ENCODE results near the gene ANKEF1.
"Not testable (repeated sequence)": the region's sequence is repeated elsewhere in the genome, so short reads cannot be mapped to it uniquely, and the experiment has no call there.

ANKEF1 gene

DNA sequence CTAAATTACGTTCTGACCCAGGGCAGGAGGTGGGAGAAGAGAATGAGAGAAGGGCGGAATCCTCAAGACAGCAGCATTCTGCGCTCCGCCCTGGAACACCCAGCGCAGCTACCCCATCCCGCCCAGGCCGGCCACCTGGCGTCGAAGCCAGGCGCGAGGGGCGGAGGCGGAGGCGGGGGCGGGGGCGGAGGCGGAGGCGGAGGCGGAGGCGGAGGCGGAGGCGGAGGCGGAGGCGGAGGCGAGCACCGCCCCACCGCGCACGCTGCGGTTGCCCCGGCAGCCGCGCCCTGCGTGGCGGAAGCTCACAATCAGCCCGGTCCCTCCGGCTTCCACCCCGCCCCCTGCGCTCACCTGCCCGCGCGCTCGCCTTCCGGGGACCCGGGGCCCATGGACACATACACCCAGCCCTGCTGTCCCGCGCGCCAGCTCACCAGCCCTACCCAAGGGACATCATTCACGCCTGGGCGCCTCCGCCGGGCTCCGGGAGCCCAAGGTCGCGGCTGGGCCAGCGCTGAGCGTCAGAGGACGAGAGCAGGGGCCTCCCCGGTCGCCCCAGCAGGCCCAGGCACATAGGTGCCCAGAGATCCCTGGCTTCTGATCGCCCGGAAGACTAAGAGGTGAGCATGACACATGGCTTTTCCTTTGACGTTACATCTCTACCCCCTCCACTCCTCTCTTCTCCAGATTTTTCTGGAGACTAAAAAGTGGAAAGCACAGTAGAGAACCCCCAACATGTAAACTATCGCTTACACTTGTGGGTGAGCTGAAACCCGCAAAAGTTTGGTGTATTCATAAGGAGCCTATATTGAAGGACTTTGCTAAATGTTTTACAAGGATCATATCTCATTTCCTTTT, at the start of gene ANKEF1:
Gene ANKEF1, plus strand, starts transcription at position 271 of the 855 bp plus-strand sequence. CDS start 3,315 bp downstream, outside the sequence.
- DNase-seq: no peak

DNA sequence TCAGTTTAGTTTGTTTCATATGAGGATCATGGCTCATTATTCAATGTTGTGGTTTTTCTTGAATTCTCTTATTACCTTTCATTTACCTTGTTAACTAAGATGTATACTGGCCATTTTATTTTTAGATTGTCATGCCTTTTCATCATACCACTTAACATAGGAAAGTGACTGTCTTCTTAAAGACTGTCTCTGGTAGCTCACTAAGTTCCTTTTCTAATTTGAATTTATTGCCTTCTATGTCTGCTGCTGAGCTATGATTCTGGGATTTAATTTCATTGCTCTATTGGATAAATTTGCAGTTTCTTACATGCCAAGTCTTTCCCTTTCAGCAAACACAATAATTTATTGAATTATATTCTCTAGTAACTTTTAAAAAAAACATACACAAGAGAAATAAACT, 49.5 kb upstream of the ANKEF1 start:
- DNase-seq: no peak

DNA sequence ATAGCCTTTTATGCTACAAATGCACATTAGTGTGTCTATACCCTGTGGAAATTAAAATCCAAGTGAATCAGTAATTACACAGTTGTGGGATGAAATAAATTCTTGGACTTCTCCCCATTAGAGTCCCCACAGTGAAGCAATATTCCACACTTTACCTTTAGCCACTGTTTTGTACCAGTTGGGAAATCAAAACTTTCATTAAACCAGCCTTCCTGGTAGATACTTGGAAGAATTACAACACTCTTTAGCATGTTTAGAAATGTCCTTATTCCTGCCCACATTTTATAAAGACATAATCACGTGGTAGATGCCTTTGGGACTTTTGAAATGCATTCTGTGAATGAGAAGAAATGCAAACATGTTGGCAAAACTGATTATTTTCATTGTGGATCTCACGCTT, 49.0 kb upstream of the ANKEF1 start:
- no peak for DNase-seq

DNA sequence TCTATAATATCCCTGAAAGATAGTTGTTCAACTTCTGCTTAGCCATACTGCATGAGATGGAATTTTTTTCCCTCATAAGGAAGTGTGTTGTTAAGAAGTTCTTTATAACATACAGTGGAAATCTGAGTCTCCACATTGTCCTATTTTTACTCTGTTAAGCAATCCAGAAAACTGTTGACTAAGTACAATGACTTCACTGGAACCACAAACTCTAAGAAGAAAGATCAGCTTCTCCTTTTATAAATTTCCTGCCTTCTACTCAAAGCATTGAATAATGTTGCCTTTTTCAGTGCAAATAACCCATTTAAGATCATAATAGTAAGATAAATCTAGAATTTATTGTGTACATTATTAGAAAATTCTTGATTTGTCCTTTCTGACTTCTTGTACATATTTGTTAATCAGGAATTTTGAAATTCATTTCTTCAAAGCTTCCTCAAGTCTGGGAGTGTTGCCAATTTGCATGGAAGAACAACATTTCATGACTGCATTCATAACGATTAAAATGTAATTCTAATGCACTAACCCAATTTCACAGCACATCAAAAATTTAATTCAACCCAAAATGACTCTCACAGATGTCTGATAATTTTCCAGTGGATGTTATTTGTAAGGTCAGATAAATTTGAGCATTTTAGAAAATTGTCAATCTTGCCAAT, 45.6 kb upstream of the ANKEF1 start:
- DNase-seq: peak; percentile 85 to 86

DNA sequence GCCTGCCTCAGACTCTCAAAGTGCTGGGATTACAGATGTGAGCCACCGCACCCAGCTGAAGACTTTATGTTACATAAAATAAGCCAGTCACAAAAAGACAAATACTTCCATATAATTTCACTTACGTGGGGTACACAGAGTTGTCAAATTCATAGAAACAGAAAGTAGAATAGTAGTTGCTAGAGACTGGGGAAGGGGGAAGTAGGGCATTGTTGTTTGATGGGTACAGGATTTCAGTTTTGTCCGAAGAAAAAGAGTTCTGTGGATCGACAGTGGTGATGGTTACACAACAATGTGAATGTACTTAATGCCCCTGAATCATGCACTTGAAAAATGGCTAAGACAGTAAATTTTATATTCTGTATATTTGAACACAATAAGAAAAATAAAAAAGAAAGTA, 41.6 kb upstream of the ANKEF1 start:
- no peak for DNase-seq

DNA sequence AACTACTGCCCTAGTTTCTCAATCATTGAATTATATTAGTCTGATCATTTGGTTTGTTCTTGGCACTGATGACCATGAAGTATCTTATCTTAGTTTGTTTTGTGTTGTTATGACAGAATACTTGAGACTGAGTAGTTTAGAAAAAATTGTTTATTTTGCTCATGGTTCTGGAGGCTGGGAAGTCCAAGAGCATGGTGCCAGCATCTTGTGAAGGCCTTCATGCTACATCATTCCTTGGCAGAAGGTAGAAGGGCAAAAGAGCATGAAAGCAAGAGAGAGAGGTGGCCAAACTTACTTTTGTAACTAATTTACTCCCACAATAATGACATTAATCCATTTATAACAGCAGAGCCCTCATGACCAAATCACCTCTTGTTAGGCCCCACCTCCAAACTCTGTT, 40.1 kb upstream of the ANKEF1 start:
- no peak for DNase-seq

DNA sequence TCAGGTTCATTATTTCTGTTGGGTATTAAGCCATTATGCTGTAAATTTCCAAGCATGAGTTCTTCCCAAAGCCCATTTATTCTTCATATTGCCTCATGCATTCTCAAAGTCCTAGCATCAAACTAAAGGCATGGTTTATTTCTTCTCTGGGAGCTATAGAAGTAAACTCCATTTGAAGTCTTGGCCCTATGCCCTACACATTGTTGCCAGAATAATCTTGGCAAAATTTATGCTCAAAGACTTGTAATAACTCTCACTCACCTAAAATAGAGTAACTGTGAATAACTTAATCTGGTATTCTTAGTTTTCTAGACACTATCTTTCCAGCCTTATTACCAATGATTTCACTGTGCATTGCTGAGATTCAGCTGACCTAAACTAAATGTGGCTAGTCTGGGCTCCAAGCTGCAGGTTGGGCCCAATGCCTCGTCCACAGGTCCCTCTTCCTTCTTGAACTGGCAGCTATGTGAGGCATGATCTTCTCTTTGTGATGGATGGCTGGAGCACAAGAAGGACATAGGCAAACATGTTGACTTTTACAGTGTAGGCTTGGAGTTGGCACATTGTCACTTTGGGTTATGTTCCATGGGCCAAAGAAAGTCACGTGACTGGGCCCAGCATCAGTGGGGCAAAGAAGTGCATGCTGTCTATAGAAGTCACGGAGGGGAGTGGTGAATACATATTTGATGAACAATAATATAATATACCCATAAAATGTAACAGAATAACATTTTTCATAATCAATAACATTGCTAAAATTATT, 39.1 kb upstream of the ANKEF1 start:
- DNase-seq: no peak

DNA sequence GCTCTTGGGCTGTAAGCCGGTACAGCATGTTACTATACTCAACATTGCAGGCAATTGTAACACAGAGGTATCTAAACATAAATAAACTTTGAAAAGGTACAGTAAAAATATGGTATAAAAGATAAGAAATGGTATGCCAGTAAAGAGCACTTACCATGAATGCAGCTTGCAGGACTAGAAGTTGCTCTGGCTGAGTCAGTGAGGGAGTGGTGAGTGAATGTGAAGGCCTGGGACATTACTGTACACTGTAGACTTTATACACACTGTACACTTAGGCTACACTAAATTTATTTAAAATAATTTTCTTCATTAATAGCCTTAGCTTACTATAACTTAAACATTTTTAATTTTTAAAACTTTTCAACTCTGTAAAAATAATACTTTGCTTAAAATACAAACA, 37.8 kb upstream of the ANKEF1 start:
- DNase-seq: no peak

DNA sequence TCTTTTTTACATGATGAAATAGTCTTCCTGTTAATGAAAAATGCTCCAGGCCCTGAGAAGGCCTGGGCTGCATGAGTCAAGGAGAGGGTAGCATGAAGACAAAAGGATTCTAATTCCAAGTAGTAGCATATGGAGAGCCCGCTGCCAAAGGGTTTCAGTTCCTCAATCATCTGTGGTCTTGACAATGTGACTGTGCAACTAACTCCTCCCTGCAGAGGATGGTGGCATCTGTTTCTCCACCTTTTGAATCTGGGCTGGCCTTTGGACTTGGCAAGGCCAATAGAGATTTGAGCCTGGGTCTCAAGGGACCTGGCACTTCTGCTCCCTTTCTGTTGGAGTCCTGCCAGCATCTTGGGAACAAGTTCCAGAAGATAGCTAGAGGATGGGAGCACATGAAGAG, 35.1 kb upstream of the ANKEF1 start:
- no peak for DNase-seq

DNA sequence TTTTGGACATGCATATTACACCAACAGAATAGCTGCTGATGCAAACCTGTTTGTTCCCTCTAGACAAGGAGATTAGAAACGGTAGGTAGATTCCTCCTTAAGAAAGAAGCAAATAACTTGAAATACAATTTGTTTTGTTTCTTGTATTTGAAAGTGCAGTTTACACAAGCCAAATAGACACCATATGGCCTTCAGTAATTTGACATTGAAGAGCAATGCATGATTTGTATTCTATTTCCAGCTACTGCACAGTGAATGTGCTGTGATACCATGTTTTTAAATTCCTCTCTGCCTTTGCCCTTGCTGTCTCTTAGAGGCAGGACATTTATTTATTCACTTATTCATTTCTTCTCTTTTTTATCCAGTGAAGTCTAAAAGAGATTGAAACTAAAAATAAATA, 31.9 kb upstream of the ANKEF1 start:
- DNase-seq: no peak

DNA sequence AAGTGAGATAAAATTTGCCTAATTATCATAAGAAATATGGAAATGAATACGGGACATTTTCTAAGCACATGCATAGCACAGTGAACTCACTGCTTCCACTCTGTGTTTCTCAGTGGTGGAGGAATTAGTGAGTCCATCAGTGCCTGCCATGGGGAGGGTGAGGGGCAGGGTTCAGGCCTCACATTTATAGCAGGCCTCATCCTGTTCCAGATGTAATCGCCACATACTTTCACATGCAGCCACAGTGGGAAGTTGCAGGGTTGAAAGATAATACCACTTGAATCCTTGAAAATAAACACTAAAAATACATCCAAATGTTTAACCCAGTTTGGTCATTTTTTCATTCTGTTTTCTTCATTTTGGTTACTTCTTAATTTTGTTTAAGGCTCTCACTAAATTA, 29.9 kb upstream of the ANKEF1 start:
- no peak for DNase-seq

DNA sequence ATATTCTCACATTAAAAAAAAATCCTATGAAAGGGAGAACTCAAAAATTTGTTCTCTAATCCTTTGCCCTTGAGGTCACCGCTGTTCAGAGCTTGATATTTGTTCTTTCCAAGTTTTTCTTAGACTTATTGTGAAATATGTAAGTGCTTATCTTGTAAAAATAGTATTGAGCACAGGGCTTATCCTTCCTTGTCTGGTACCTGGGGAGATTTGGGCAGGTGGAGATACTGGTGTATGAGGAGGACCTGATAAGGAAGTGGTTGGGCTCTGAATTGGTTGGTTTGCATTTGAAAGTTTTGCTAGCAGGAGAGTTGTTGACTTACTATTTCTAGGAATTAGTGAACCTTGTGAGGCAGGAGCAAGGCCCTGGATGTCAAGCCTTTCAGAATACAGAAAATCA, 28.9 kb upstream of the ANKEF1 start:
- no peak for DNase-seq

DNA sequence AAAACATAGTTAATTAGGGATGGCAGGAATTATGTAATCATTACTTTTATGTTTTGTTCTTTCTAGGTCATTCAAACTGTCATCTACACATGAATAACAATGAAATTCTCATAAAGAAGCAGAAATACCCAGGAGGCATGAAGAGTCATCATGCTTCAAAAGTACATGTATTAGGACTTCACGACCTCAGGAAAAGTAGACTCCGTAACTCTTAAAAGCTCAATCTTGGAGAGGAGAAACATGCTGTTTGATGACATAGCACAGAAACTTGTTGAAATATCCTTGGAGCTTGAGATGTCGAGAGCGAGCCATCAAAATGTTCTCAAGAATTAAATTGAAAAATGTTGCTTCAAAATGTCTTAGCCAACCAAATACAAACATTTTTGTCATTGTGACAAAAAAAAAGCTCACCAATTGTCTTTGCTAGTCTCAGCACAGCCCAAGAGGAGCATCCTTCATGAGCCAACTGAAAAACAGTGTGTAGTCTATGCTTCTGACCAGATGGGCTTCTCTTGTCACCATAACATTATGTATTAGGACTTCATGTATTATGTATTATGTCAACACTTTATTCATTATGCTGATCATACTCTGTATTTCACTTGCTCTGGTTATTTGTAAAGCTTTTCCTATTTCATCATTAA, 28.2 kb upstream of the ANKEF1 start:
- no peak for DNase-seq

DNA sequence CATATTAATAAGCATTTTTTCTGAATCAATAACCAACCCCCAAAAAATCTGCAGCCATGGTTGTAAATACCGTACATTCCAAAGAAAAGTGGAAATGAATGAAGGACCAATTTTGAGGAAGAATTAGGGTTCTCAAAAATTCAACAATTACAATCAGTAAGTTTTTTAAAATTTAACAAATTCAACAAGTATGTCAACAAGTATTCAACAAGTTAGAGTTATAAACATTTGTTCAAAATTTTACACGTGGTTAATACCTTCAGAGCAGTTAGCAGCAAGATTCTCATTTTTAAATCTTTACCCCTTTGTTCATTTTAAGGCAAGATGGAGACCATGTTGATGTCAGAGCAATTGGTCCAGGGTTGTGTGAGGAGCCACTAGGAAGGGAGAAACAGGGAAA, 27.6 kb upstream of the ANKEF1 start:
- DNase-seq: no peak

DNA sequence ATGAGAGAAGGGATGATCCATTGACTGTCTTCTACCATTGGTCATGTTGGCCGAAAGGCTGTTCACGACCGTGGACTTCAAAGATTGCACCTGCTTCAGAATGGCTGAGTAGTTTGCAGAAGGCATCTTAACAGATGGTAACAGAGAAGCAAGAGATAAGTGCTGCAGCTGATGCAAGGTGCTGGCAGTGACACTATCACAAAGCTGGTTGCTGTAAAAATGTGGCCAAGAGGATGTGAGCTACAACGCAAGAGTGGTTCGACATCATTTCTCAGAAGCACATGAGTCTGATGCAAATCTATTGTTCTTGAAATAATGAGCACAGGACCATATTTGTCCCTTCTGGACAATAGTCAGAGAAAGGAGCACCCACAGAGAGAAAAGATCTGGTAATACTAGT, 27.0 kb upstream of the ANKEF1 start:
- DNase-seq: no peak

DNA sequence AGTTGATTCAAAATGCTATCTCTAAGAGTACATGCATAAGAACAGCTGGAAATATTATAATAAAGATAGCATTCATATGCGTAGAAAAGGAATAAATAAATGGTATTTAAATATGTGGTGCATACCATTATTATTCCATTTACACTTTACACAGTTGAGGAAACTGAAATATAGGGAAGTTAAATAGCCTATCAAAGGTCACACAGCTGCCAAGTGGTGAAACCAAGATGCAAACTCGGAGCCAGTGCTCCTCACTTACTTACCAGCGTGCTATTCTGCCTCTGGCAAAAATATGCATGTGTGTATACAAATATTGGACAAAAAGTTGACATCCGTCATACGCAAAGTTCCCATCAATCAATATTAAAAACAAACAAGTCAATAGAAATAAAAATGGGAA, 22.3 kb upstream of the ANKEF1 start:
- no peak for DNase-seq

DNA sequence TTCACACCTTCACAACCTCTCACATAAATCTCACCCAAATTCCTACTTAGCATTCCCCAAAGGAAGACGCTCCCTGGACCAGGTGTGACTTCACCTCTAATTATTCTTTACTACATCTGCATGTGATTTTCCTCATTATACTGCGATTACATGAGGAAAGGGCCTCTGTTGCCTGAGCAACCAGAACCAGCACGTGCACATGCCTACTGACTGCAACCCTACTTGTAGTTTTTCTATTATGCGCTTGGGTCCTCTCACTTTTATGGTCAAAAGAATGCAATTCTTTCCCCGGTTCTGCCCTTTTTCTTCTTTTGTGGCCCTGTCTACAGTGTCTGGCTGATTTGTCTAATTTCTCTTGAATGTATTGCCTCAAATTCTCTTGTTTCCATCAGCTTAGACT, 20.4 kb upstream of the ANKEF1 start:
- no peak for DNase-seq

DNA sequence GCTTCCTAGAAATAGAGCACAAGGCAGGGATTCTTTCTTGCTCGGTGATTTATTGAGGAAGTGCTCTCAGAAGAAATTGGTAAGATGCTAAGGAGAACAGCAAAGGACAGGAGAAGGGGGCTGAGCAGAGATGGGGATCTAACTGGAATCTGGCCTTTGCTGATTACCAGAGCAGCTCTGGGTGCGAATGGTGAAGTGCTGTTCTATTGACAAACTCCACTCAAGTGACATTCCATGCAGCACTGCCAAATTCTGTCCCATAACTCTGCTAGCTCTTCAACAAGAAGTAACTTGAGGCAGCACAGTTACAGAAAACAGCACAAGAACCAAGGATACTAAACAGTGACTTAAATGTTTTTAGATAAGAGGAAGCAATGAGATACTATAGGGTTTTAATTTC, 13.8 kb upstream of the ANKEF1 start:
- no peak for DNase-seq

DNA sequence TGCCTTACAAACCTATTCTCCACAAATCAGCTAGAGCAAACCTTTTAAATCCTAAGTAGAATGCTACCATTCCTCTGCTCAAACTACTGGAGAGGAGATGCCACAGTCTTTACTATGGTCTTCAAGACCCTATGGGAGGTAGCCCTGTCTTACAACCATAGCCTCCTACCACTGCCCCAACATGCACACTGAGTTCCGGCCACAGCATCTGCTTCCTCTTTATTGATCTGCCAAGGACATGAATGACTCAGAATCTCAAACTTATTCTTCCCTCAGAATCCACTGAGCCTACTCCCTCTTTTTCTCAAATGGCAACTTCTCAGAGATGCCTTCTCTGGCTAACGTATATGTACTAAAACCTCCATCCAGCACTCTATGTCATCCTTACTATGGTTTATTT, 12.2 kb upstream of the ANKEF1 start:
- DNase-seq: peak; percentile 37 to 51

DNA sequence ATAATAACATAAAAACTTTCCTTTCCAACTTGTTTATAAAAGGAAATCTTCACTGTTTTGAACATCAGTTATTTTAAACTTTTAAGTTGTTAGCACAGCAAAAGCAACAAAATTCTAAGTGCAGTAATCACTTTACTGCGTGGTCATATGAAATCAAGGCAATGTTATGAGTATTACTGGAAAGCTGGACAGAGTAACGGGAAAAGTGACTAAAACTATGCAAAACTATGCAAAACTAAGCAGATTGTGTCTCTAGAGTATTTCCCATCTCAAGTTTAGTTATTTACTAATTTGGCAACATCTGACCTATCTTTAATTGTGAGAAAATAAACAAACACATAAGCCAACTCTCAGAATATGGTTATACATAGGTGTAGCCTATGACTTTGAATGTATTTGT, 10.9 kb upstream of the ANKEF1 start:
- DNase-seq: no peak

DNA sequence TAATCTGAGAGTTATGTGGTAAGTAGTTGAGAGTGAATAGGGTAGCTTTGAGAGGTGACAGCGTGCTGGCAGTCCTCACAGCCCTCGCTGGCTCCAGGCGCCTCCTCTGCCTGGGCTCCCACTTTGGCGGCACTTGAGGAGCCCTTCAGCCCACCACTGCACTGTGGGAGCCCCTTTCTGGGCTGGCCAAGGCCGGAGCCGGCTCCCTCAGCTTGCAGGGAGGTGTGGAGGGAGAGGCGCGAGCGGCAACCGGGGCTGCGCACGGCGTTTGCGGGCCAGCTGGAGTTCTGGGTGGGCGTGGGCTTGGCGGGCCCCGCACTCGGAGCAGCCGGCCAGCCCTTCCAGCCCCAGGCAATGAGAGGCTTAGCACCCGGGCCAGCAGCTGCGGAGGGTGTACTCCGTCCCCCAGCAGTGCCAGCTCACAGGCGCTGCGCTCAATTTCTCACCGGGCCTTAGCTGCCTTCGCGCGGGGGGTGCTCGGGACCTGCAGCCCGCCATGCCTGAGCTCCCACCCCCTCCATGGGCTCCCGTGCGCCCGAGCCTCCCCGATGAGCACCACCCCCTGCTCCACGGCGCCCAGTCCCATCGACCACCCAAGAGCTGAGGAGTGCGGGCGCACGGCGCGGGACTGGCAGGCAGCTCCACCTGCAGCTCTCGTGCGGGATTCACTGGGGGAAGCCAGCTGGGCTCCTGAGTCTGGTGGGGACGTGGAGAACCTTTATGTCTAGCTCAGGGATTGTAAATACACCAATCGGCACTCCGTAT, 3.2 kb upstream of the ANKEF1 start:
- DNase-seq: not testable (repeated sequence)

DNA sequence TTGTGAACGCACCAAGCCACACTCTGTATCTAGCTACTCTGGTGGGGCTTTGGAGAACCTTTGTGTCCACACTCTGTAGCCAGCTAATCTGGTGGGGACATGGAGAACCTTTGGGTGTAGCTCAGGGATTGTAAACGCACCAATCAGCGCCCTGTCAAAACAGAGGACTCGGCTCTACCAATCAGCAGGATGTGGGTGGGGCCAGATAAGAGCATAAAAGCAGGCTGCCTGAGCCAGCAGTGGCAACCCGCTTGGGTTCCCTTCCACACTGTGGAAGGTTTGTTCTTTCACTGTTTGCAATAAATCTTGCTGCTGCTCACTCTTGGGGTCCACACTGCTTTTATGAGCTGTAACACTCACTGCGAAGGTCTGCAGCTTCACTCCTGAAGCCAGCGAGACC, 2.5 kb upstream of the ANKEF1 start:
- not testable (repeated sequence) for DNase-seq
